Fibroblast of the aortic adventitia (primary cell): Measurements from ENCODE around the gene HAUS5. TPM values are rescaled to one million over a fixed set of nuclear protein-coding genes. Genes with fewer than 3 reads are reported as not detected.

Source experiments
- DNase-seq: peaks from one replicate; pipeline ENCODE4 v3.0.0-alpha.2; 2010; ENCODE audit warnings: low read depth
- H3K4me3 ChIP-seq: 2 replicates; pipeline ENCODE4 v1.5.1; 2011; ENCODE audit warnings: low read depth, mild to moderate bottlenecking, control low read depth, low read length, moderate library complexity
- CTCF ChIP-seq: IDR thresholded peaks from 2 replicates; pipeline ENCODE4 v1.5.1; 2011; ENCODE audit warnings: mild to moderate bottlenecking, low read length, control low read depth, inconsistent platforms; ENCODE audit not compliant: insufficient read depth
- total RNA-seq: library from RNA; depleted of rRNA; stranded (reverse); fragments of >200 nt; gene quantifications from 2 replicates; pipeline ENCODE4 v1.2.3, GENCODE V29; 2012; ENCODE audit warnings: low replicate concordance

The HAUS5 gene
- total RNA-seq, 1 donor = 9.9 TPM

- DNase-seq = no peak
- H3K4me3 ChIP-seq = no peak overlapping the region
- no peak for TF ChIP-seq CTCF
Measured at GRCh38 chr19:35620001-35620400, 7.5 kb downstream of the HAUS5 start.

- no peak for DNase-seq
- no peak for TF ChIP-seq CTCF
- H3K4me3 ChIP-seq = no peak overlapping the region
Measured at GRCh38 chr19:35621708-35622107, 9.2 kb downstream of the HAUS5 start.

DNA sequence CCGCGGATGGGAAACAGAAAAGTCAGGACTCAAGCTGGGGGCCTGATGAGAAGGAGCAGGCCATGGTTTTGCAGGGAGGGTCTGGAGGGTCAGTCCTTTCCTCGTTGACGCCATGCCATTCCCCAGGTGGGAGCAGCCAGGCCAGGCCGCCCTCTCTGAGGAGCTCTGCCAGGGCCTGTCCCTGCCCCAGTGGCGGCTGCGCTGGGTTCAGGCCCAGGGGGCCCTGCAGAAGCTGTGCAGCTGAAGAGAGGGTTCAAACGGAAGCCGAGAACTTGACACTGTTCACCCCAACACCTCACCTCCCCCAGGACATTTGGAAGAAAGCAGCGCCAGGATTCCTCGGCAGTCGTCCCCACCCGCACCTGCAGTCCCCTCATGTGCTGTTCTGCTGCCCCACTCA lies 10.2 kb downstream of the HAUS5 start:
- TF ChIP-seq CTCF = no peak
- DNase-seq = no peak
- H3K4me3 ChIP-seq = no peak overlapping the region

DNA sequence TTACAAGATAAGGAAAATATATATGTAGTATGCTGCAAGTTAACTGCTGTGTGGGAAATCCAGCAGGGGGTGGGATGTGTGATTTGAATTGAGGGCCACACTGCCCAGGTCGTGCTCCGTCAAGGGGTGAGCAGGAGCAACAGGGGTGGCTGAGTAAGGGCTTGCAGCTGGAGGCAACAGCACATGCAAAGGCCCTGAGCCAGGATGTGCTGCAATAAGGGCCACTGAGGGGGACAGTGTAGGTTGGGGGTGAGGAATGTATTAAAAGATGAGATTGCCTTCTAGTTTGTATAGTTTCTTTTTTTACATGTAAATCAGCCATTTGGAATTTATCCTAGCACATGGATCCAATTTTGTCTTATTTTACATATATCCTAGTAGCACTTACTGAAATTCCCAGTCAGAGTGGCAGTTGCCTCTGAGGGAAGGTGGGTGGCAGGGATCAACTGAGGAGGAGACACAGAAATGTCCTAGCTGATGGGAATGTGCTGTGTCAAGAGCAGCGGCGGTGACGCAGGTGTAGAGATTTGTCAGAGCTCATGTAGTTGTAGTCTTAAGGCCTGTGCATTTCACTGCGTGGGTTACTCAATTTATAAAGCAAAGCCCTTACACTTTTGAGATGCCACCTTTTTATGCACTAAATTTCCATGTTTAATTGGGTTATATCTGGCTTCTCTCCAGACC lies 10.9 kb downstream of the HAUS5 start:
- TF ChIP-seq CTCF = no peak

GRCh38 chr19:35628264-35628564 lies 15.7 kb downstream of the HAUS5 start:
- peak overlapping the region; percentile 76 for H3K4me3 ChIP-seq
- no peak for TF ChIP-seq CTCF
- DNase-seq = no peak

More for the DNA sequence above, 10.9 kb downstream of the HAUS5 start:
- no peak for DNase-seq
- no peak overlapping the region for H3K4me3 ChIP-seq

DNA sequence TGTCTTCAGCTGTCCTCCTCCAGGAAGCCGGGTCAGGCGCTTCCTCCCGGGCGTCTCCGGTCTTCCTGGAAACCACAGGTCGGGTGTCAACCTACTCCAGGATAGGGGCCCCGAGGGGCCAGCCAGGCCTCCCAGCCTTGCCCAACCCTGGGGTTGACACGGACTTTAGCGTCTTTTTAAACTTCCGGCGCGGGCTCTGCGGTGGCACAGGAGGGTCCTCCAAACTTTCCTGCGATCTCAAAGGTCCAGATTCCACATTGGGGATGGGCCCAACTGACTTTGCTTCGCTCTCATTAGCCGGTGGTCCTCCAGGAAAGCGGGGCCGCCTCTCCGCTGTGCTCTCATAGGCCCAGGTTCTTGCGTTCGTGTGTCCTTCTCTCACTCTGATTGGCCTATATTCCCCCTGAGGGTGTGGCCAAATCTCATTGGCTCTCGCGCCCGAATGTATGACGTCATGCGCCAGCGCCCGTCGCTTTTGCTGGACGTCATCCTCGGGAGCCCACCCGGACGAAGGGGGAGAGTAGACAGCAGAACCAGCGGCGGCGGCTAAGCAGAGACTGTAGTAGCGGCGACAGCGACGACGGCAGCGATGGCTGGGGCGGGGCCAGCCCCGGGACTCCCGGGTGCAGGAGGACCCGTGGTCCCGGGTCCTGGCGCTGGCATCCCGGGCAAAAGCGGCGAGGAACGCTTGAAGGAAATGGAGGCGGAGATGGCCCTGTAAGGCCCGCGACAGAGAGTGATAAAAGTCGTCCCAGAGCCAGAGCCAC lies 16.2 kb downstream of the HAUS5 start, which contains the start of gene RBM42:
Gene RBM42, plus strand, starts transcription at position 472 of the 767 bp plus-strand sequence. Its CDS starts 118 bp downstream, at position 590.
- no peak for TF ChIP-seq CTCF
- peak; percentile 99 for DNase-seq
- peak within 1 kb of the TSS; percentile 98 for H3K4me3 ChIP-seq
